Endometrial microvascular endothelial cells (primary cell): ENCODE results near the gene CDCP2. TPM values are rescaled to one million over a fixed set of nuclear protein-coding genes. Genes with fewer than 3 reads are reported as not detected.

ENCODE experiments used
- in situ Hi-C: cut with HindIII; loops from 2 replicates; pipeline ENCODE4 v1.10.0; 2017; ENCODE audit warnings: low sequenced_read_pairs, low pct_unique_long_range_greater_than_20kb; ENCODE audit errors: inconsistent ontology term
- total RNA-seq: library from RNA; depleted of rRNA; stranded (reverse); fragments of >200 nt; gene quantifications from one replicate; pipeline ENCODE4 v1.2.3, GENCODE V29; 2015; ENCODE audit errors: inconsistent ontology term

CDCP2 gene
- total RNA-seq = not detected

- in situ Hi-C loops = no loop called here
Observed at GRCh38 chr1:54152696-54153095, at the start of gene CDCP2. Gene CDCP2, minus strand, starts transcription at chr1:54153000. Its CDS starts 78 bp downstream, at chr1:54152922.

DNA sequence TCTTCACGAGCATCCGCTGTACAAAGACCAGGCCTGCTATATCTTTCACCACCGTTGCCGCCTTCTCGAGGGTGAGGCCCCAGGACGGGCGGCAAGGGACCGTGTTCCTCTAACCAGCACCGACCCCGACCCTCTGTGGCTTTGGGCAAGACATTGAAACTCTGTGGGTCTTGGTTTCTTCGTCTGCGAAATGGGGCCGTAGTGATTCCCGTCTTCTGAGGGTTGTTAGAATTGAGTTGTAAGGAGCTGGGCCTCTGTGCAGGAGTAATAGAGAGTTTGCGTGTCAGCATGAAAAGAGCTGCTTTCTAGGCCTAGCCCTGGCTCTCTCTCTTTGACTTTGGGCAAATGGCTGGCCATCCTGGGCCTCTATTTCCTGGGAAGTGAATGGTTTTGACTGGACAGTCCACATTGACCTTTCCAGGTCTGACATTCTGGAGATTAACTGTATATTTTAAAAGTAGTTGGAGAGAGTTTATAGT is 47.8 kb upstream of the CDCP2 start:
- in situ Hi-C loops = no loop called here

- in situ Hi-C loops = no loop called here
Observed at GRCh38 chr1:54199765-54200518, 47.1 kb upstream of the CDCP2 start, which contains the start of the genes CYB5RL and MRPL37. Gene CYB5RL, minus strand, starts transcription at chr1:54200030. Its CDS starts 4,414 bp downstream, at chr1:54195616. Gene MRPL37, plus strand, starts transcription at chr1:54200167. Its CDS starts 77 bp downstream, at chr1:54200244.

GRCh38 chr1:54199151-54199764 is 46.5 kb upstream of the CDCP2 start:
- in situ Hi-C loops = no loop called here

GRCh38 chr1:54193453-54193852 is 40.7 kb upstream of the CDCP2 start:
- in situ Hi-C loops = no loop called here

DNA sequence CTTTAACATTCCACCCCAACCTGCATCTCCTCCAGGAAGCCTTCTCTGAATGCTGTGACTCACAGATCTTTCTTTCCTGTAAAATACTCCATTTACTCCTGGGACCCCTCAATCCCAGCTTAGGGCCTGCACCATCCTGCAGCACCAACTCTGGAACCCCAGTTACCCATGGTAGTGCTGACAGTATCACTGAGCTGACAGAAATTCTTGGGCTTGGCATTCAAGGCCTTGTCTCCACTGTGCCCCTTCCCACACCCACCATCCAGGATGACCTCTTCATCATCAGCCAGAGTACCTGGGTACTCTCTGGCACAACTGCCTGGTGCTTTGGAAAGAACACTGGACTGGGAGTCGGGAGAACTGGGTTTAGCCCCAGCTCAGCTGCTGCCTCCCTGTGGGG is 38.7 kb upstream of the CDCP2 start:
- in situ Hi-C loops = no loop called here

GRCh38 chr1:54190526-54190925 is 37.7 kb upstream of the CDCP2 start:
- in situ Hi-C loops = no loop called here

- in situ Hi-C loops = no loop called here
Observed at GRCh38 chr1:54188291-54188690, 35.5 kb upstream of the CDCP2 start.

GRCh38 chr1:54186056-54186455 is 33.3 kb upstream of the CDCP2 start:
- in situ Hi-C loops = no loop called here

DNA sequence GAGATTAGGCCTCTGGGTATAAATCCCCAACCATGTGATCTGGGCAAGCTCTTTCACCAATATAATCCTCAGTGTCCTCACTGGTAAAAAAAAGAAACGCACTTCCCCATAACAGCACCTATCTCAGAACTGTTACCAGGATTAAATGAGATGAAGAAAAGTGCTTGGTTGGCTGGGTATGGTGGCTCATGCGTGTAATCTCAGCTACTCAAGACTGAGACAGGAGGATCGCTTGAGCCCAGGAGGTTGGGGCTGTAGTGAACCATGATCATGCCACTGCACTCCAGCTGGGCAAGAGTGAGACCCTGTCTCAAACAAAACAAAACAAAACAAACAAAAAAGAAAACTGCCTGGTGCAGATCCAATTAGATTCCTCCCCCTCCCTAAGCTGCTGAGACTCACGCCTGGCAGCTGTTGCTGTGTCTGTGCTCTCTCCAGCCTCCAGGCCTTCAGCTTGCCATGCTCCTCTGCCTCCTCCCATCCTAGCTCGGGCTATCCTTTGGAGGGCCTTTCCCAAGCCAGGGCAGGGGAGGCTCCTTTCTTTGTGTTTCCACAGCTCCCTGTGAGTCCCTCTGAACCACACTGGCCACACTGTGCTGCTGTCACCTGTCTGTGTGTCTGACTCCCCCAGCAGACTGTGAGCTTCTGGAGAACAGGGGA is 28.0 kb upstream of the CDCP2 start:
- in situ Hi-C loops = no loop called here

GRCh38 chr1:54178296-54179070 is 25.7 kb upstream of the CDCP2 start:
- in situ Hi-C loops = no loop called here

- in situ Hi-C loops = no loop called here
Observed at GRCh38 chr1:54177726-54178125, 24.9 kb upstream of the CDCP2 start.

GRCh38 chr1:54176621-54177327 is 24.0 kb upstream of the CDCP2 start:
- in situ Hi-C loops = no loop called here

GRCh38 chr1:54174106-54174505 is 21.3 kb upstream of the CDCP2 start:
- in situ Hi-C loops = no loop called here

GRCh38 chr1:54173681-54174080 is 20.9 kb upstream of the CDCP2 start:
- in situ Hi-C loops = no loop called here

DNA sequence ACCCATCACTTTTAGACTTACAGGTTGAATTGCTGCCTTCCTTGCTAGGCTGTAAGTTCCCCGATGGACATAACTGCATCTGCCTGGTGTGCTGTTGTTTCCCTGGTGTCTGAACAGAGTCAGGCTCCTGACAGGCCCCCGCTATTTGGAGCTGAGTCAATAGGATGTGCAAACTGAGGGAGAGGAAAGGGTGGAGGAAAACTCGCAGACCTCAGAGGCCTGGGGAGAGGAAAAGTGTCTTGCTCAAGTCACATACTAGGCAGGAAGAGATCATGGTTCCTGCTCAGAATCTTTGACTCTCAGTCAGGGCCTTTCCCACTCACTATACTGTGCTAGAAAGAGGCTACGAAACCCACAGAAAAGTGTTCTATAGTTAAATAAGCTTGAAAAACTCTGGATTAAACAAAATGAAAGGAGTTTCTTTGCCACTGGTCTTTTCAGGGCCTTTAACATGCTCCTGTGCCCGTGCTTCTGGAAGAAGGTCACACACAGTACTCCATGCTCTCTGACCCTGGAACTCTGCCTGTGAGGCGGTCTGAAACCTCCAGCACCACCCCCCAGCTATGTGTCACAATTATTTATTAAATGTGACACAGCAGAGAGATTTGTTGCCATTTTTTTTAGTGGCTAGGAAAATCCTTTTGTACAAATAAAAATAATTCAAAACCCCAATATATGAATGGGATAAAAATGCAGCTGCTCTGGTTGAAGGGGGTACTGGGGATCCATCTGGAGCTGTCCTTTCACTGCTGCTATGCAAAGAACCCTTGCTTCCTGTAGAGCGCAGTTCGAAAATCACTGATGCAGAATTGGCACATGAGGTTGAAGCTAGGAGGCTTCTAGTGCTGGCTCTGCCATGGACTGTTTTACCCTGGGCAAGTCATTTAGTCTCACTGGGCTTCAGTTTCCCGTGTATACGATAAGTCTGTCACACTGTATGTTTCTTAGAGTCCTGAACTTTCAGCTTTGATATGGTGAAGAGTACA is 20.1 kb upstream of the CDCP2 start:
- in situ Hi-C loops = no loop called here

DNA sequence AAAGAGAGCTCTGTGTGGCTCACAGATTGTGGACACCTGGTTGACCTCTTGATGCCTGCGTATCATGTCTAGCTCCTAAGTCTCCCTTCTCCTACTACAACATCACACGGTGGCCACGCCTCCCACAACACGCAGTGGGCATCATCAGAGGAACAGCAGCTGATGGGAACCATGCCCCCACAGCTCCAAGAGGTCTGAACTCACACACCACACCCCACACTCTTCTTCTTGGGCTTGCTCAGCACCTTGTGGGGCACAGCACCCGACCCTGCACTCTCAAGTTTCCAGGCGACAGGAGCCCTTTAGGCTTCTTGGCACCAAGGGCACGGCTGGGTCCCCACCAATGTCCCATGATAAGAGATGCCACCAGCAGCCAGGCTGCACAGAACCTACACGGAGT is 18.8 kb upstream of the CDCP2 start:
- in situ Hi-C loops = no loop called here
